ENCODE measurements around the gene ADAMTS17.

ADAMTS17 gene

DNA sequence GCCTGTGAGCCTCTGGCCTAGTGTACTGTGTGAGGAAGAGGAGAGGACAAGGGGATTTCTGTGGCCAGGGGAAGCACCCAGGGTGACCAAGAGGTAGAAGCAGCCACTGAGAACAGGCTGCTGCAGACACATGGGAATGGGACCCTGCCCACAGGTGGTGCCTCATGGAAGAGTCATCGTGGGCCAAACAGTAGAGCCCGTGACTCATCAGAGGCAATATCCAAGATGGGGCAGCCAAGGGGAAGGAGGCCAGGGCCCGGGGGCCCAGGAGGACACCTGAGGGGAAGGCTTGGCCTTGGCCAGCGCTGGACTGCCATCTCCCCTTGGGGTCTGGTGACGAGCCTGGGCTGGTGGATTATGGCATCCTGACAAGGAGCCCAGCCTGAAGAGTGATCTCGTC, 333.5 kb downstream of the ADAMTS17 start:
- no peak overlapping the region for H3K4me3 ChIP-seq
- peak; percentile 66 for DNase-seq (ENCODE audit: low spot score)
- TF ChIP-seq, protein P1, sequence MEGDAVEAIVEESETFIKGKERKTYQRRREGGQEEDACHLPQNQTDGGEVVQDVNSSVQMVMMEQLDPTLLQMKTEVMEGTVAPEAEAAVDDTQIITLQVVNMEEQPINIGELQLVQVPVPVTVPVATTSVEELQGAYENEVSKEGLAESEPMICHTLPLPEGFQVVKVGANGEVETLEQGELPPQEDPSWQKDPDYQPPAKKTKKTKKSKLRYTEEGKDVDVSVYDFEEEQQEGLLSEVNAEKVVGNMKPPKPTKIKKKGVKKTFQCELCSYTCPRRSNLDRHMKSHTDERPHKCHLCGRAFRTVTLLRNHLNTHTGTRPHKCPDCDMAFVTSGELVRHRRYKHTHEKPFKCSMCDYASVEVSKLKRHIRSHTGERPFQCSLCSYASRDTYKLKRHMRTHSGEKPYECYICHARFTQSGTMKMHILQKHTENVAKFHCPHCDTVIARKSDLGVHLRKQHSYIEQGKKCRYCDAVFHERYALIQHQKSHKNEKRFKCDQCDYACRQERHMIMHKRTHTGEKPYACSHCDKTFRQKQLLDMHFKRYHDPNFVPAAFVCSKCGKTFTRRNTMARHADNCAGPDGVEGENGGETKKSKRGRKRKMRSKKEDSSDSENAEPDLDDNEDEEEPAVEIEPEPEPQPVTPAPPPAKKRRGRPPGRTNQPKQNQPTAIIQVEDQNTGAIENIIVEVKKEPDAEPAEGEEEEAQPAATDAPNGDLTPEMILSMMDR (IDR thresholded peaks at IDR 0.05) = no peak
- H3K27ac ChIP-seq = no peak overlapping the region

DNA sequence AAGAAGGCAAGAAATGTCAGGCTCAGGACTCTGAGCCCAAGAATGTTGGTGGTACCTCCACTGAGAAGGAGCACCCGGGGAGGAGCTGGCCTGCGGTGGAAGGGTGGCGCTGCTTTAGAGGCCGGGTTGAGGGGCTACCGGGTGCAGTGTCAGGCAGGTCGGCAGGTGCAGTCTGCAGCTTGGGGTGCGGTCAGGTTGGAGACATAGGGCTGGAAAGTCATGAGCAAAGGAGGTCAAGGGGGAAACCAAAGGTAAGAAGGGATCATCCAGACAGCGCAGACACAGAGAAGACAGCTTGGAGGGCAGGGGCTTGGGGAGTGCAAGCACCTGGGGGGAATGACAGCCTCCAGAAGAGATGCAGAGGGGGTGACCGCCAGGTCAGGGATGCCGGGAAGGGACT, 334.2 kb downstream of the ADAMTS17 start:
- Histone ChIP-seq H3K4me3 (no peak overlapping the region), H3K27ac (no peak overlapping the region)
- DNase-seq (ENCODE audit: low spot score) = no peak
- TF ChIP-seq, protein P1 (IDR thresholded peaks at IDR 0.05) = no peak

DNA sequence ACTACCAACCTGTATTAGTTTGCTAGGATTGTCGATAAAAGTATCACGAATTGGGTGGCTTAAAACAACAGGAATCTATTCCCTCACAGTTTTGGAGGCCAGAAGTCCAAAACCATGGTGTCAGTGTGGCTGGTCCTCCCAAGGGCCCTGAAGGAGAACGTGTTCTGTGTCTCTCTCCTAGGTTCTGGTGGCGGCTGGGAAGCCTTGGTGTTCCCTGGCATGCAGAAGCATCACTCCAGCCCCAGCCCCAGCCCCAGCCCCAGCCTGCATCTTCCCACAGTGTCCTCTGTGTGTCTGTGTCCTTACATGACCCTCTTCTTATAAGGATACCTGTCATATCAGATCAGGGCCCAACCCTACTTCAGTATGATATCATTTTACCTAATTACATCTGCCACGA, 336.1 kb downstream of the ADAMTS17 start:
- DNase-seq (ENCODE audit: low spot score) = peak; percentile 46
- TF ChIP-seq, protein P1 (IDR thresholded peaks at IDR 0.05) = no peak

DNA sequence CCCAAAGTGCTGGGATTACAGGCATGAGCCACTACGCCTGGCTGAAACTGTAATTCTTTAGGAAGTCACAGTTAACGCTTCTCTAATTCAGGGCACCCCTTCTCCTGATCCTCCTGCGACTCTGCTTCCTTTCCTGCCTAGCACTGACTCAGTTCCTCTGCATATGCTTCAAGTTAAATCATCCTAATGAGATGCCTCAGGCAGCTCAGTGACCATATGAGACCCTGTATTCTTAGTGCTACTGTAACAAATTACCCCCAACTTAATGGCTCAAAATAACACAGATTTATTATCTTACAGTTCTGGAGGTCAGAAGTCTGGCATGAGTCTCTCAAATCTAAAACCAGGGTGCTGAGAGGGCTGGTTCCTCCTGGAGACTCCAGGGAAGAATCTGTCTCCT, 336.8 kb downstream of the ADAMTS17 start:
- no peak overlapping the region for H3K27ac ChIP-seq
- TF ChIP-seq, protein P1 (IDR thresholded peaks at IDR 0.05) = no peak

More for the DNA sequence above, 336.1 kb downstream of the ADAMTS17 start:
- H3K4me3 ChIP-seq = no peak overlapping the region
- no peak overlapping the region for H3K27ac ChIP-seq

DNA sequence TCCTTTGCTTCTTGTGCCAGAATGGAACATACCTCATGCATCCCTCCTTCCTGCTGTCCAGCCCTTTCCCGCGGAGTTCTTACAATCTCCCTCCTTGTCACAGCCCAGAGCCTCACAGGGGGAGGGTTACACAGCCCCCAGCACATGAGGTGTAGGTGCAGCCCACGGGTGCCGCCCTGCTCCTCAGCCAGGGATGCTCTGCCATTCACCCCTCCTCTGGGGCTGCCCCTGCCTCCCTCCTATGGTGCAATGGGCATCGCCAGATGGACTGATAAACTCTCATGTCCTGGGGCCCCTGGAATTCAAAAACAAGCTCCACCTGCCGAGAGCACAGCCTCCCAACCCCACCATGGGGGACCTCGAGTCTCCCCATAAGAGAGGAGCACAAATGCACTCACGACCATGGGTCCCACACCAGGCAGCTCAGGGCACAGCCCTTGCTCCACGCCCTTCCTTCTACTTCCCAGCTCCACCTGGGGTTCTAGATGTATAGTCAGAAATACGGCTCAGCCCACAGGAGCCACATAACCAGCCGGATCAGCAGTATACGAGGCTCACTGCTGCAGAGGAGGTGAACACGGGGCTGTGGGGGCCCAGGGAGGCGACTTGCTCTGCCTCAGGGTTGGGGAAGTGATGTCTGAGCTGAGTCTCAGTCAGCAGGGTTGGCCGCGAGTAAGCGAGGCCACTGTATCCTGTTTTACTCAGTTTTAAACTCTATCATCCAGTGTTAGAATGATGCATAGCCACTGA, 338.8 kb downstream of the ADAMTS17 start:
- no peak for DNase-seq (ENCODE audit: low spot score)
- TF ChIP-seq, protein P1 (IDR thresholded peaks at IDR 0.05) = no peak
- no peak overlapping the region for H3K4me3 ChIP-seq
- no peak overlapping the region for H3K27ac ChIP-seq

More for the DNA sequence above, 336.8 kb downstream of the ADAMTS17 start:
- DNase-seq (ENCODE audit: low spot score) = no peak
- H3K4me3 ChIP-seq = no peak overlapping the region

DNA sequence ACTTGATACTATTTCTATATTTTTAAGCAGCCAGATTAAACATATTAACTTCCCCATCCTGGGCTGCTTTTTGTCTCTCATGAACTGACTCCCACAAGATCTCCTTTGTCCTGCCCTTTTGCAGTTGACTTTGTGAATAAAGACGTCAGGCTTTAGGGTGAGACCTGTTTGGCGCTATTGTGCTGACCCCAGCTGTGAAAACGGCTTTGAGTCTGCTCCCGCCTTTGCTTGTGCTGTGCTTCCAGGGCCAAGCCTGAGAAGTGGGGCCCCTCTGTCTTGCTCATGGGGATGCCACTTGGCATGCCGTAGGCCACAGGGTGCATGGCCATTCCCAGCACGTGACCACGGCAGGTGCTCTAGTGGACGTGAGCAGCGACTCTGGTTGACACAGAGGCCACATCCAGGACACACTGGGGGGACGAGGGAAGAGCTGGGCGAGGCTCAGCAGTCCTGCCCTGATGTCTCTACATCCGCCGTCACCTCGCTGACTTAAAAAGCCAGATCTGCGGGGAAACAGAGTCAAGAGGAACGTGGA, 339.6 kb downstream of the ADAMTS17 start:
- TF ChIP-seq, protein P1 (IDR thresholded peaks at IDR 0.05) = no peak
- no peak for DNase-seq (ENCODE audit: low spot score)
- Histone ChIP-seq H3K27ac (no peak overlapping the region), H3K4me3 (no peak overlapping the region)

DNA sequence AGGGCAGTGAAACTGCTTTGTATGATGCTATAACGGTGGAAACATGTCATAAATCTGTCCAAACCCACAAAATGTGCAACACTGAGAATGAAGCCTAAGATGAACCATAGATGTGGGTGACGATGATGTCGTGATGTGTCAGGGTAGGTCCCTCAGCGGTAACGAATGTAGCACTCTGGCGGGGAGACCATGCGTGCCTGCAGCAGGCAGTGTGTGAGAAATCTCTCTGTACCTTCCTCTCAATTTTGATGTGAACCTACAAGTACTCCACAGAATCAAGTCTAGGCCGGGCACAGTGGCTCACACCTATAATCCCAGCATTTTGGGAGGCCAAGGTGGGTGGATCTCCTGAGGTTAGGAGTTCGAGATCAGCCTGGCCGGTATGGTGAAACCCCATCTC, 340.4 kb downstream of the ADAMTS17 start:
- Histone ChIP-seq H3K4me3 (no peak overlapping the region), H3K27ac (no peak overlapping the region)
- no peak for DNase-seq (ENCODE audit: low spot score)
- TF ChIP-seq, protein P1 (IDR thresholded peaks at IDR 0.05) = no peak
